ENCODE data around the gene GNPTAB. TPM values are rescaled to one million over a fixed set of nuclear protein-coding genes. Genes with fewer than 3 reads are reported as not detected.

The GNPTAB gene
- 10.6 and 11.1 TPM in 2 replicates for total RNA-seq

DNA sequence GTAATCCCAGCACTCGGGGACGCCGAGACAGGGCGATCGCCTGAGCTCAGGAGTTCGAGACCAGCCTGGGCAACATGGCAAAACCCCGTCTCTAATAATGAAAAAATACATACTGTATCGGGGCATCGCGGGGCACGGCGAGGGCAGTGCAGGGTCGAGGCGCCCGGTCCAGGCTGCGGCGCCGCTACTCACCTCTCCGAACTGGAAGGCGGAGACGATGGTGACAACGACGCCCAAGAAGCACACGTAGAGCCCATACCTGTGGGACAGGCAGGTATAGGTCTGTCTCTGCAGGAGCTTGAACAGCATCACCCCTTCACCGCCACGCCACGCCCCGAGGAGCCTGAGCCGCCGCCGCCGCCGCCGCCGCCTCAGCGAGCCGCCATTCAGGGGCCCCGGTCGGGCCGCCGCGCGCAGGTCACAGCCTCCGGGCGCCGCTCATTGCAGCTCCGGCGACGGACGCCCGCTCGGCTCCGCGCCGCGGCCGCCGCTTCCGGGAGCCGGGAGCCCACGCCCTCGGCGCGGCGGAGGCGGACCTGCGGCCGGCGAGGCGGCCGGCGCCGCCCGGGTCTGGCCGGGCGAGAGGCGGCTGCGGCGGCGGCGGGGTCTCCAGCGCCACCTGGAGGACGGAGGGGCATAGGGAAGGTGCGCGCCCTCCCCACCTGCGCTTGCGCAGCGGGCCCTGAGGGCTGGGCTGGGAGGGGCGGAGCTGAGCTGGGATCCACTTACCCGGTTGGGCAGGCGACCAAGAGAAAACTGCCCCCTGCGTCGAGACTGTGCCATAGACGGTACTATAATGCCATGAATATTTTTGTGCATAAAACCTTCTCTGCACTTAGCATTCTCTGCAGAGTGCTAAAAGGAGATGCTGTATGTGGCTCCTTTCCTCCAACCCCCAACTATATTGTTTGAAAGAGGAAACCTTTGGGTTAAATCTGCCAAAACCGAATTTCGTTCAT lies at the start of gene GNPTAB:
Gene GNPTAB (minus strand): TSS at position 593 of the 959 bp plus-strand sequence. CDS start 284 bp downstream, at position 309.

DNA sequence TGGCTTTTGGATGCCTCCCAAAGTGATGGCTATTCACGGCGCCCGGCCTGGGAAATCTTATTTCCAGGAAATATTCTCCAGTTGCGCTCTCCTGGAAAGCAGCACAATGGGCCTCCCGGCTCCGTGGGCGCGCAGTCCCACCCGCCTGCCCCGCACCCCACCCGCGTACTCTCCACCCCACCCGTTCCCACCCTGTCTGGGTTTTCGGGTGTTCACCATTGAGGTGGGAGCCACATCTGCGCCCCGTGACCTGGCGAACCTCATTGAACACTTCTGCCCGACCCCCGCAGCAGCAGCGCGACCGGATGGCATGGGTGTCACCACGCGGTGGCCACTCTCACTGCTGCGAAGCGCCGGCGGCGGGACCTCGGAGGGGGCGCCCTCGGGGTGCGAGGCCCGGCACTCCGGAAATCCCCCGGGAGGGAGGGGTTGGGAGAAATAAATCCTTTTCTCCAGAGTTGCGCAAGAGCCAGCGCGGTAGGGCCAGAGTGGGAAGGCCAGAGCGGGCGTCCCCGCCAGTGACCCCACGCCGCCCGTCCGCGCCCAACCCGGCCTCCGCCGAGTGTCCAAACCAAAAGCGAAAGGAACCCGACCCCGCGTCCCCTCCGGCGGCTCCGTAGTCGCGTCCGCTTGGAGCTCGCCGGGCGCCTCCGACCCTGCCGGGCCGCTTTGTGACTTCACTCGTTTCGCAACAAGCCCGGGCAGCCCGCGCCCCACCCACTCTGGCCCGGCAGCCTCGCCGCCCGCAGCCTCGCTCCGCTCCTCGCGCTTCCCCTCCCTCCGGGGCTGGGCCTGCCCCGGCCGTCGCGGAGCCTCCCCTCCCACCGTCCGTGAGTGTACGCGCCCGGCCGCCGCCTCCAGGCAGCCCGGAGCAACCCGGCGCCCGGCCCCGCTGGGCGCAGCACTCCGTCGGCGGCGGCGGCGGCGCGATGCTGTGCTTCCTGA lies 46.4 kb upstream of the GNPTAB start, which contains the start of gene DRAM1:
Gene DRAM1 (plus strand): TSS at position 720 of the 945 bp plus-strand sequence. CDS start 210 bp downstream, at position 930.

DNA sequence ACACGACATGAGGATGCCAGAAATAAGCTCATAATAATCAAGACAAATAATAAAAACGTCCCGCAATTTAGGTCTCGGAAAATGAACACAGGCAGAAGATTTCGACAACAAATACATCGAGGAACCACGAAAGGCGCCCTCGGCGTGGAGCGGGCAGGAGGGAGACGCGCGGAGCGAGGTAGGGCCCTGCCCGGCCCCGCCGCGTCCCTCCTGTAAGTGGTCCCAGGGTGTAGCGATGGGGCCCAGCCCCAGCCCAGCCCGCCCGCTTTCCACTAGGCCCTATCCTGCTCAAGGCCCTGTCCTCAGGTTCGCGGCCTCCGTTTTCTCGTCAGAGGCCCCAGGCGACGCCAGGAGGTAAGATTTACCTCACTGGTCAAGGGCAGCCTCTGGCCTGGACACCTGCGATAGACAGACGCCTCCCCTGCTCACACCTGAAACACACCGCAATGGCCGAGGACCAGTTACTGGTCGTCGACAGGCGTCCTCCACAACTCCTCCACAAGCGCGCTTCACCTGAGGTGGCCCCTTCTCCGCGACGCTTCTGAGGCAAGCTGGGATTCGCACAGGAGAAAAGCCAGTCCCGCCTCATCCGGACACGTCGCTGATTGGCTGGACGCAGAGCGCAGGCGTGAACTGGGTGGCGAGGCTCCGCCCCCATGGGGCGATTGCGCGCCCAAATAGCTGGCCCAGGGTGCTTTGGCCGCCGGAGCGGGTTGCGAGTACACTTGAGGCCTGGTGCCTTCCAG lies 91.7 kb downstream of the GNPTAB start, which contains the start of gene SYCP3:
Gene SYCP3 (minus strand): TSS at position 543 of the 746 bp plus-strand sequence. CDS start 1,527 bp downstream, outside the sequence.

DNA sequence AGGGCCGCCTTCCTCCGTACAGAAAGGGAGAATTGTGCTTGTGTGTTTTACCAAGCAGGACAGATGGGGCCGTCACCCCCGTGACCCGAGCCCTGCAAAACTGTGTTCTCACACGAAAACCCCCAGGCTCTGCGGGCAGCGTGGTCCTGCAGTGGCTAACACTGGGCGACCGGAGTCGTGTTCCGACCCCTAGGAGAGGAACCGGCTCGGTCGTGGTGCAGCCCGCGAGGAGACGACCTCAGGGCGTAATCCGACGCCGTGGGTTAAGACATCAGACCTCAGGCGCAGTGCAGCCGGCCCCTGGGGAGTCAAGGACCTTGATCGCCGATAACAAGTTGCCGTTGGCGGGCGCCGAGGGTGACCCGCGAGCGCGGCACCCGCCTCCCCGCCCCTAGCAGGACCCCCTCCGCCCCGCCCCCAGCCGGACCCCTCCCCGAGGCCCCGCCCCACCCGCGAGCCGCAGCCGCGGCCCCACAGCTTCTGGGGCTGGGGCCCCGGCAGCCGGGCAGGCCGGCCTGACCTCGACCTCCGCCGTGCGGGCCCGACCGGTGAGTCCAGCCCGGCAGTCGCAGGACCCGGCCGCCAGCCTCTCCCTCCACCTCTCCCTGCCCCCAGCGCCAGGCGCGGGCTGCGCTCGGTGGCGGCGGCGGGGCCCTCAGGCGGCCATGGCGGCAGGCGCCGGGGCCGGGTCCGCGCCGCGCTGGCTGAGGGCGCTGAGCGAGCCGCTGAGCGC lies 133.4 kb downstream of the GNPTAB start, which contains the start of gene CHPT1:
Gene CHPT1 (plus strand): TSS at position 444 of the 733 bp plus-strand sequence. CDS start 222 bp downstream, at position 666.

Other genes starting within 250 kb of the GNPTAB start
- gene MYBPC1, start 236.0 kb downstream of the GNPTAB start, total RNA-seq: not detected in 2 replicates
- gene CHPT1, start 133.3 kb downstream of the GNPTAB start, total RNA-seq: 29.7 and 39.0 TPM in 2 replicates
- 0.50 TPM in 1 of 2 replicates, not detected in the other for gene SYCP3, start 91.5 kb downstream of the GNPTAB start, total RNA-seq
- gene DRAM1, start 46.6 kb upstream of the GNPTAB start, total RNA-seq: 11.9 and 14.1 TPM in 2 replicates
- gene WASHC3, start 231.0 kb upstream of the GNPTAB start, total RNA-seq: 67.9 and 77.0 TPM in 2 replicates